HUES64 (cell line): ENCODE measurements around the gene CGNL1.

Source experiments
- H3K27ac ChIP-seq: 2 replicates; pipeline ENCODE4 v1.7.0; 2013; ENCODE audit warnings: low read depth, low read length, inconsistent platforms
- H3K27me3 ChIP-seq: 2 replicates; pipeline ENCODE4 v1.6.1; 2013; ENCODE audit warnings: mild to moderate bottlenecking, low read length; ENCODE audit not compliant: insufficient read depth
- H3K36me3 ChIP-seq: 2 replicates; pipeline ENCODE4 v1.6.1; 2013; ENCODE audit warnings: mild to moderate bottlenecking, low read length; ENCODE audit not compliant: insufficient read depth
- H3K4me1 ChIP-seq: 2 replicates; pipeline ENCODE4 v1.6.1; 2013; ENCODE audit warnings: mild to moderate bottlenecking, low read length, moderate library complexity; ENCODE audit not compliant: insufficient read depth
- H3K4me3 ChIP-seq: 2 replicates; pipeline ENCODE4 v1.5.1; 2013; ENCODE audit warnings: mild to moderate bottlenecking, low read length, moderate library complexity
- H3K9ac ChIP-seq: 2 replicates; pipeline ENCODE4 v1.6.1; 2013; ENCODE audit warnings: mild to moderate bottlenecking, low read depth, low read length
- H3K9me3 ChIP-seq: 2 replicates; pipeline ENCODE4 v1.6.1; 2013; ENCODE audit warnings: low read depth, low read length; ENCODE audit not compliant: insufficient read depth
- WGBS: fragments of 150-250, 120-280 bp; methylation state at CpG from one replicate; pipeline ENCODE4 v1.1.7; 2013; ENCODE audit warnings: missing lambda C conversion rate; 5-methylcytosine and 5-hydroxymethylcytosine counted together

CGNL1 gene

GRCh38 chr15:57538265-57538529, 161.9 kb downstream of the CGNL1 start:
- Histone ChIP-seq H3K4me3 (no peak overlapping the region), H3K36me3 (peaks cover 19% of the 10 kb centered on the region; the same call in 1 of the 2 replicates), H3K4me1 (peaks cover 13% of the 10 kb centered on the region)

GRCh38 chr15:57538821-57539220, 162.5 kb downstream of the CGNL1 start:
- H3K9ac ChIP-seq = no peak overlapping the region
- H3K27me3 ChIP-seq = no peaks in the 10 kb centered on the region
- H3K9me3 ChIP-seq = no peaks in the 10 kb centered on the region
- peaks cover 8% of the 10 kb centered on the region for H3K4me1 ChIP-seq
- H3K4me3 ChIP-seq = no peak overlapping the region
- peaks cover 20% of the 10 kb centered on the region; the same call in 1 of the 2 replicates for H3K36me3 ChIP-seq
- no peak overlapping the region for H3K27ac ChIP-seq
- 87% methylated on average over 9 of the region's 9 CpGs for WGBS

More at GRCh38 chr15:57538265-57538529, 161.9 kb downstream of the CGNL1 start:
- Histone ChIP-seq H3K9me3 (no peaks in the 10 kb centered on the region), H3K27ac (no peak overlapping the region), H3K9ac (no peak overlapping the region), H3K27me3 (no peaks in the 10 kb centered on the region)

DNA sequence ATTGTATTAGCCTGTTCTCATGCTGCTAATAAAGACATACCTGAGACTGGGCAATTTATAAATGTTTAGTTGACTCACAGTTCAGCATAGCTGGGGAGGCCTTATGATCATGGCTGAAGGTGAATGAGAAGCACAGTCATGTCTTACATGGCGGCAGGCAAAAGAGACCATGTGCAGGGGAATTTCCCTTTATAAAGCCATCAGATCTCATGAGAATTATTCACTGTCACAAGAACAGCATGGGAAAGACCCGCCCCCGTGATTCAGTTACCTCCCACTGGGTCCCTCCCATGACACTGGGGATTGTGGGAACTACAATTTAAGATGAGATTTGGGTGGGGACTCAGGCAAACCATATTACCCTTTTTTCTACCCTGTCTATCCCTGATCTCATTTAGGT, 163.9 kb downstream of the CGNL1 start:
- H3K27ac ChIP-seq = no peak overlapping the region
- H3K9me3 ChIP-seq = no peaks in the 10 kb centered on the region
- H3K9ac ChIP-seq = no peak overlapping the region
- no peaks in the 10 kb centered on the region for H3K4me1 ChIP-seq
- peaks cover 29% of the 10 kb centered on the region; the same call in 1 of the 2 replicates for H3K36me3 ChIP-seq
- WGBS = 93% methylated on average over 3 of the region's 3 CpGs
- no peaks in the 10 kb centered on the region for H3K27me3 ChIP-seq
- H3K4me3 ChIP-seq = no peak overlapping the region

- Histone ChIP-seq H3K9me3 (no peaks in the 10 kb centered on the region), H3K4me3 (no peak overlapping the region), H3K27ac (no peak overlapping the region), H3K9ac (no peak overlapping the region), H3K27me3 (no peaks in the 10 kb centered on the region), H3K4me1 (no peaks in the 10 kb centered on the region), H3K36me3 (peaks cover 32% of the 10 kb centered on the region; the same call in 1 of the 2 replicates)
- WGBS = 90% methylated on average over 11 of the region's 11 CpGs
Measured at GRCh38 chr15:57540736-57541135, 164.4 kb downstream of the CGNL1 start.

DNA sequence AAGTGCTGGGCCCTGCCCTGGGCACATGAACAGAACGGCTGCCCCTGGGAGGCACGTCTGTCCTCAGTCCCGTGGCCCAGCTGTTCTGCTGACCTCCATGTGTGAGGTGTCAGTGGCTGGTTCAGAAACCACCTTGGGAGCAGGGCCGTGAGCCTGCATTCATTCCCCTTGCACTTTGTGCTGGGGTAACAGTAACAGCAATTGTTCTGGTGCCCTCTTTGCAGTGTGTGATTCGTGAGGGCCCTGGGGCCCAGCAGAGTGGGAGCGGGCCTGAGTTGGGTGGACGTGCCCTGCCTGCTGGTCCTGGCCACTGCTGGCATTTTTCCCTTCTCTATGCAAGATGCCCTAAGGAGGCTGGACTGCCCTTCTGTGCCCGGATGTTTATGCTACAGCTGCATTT, 165.0 kb downstream of the CGNL1 start:
- H3K4me3 ChIP-seq = no peak overlapping the region
- H3K27ac ChIP-seq = no peak overlapping the region

GRCh38 chr15:57541805-57542504, 165.7 kb downstream of the CGNL1 start:
- no peaks in the 10 kb centered on the region for H3K4me1 ChIP-seq
- peaks cover 44% of the 10 kb centered on the region for H3K36me3 ChIP-seq
- no peak overlapping the region for H3K27ac ChIP-seq
- no peaks in the 10 kb centered on the region for H3K9me3 ChIP-seq
- WGBS = 69% methylated on average over 7 of the region's 7 CpGs
- no peak overlapping the region for H3K4me3 ChIP-seq
- no peaks in the 10 kb centered on the region for H3K27me3 ChIP-seq
- no peak overlapping the region for H3K9ac ChIP-seq

More for the DNA sequence above, 165.0 kb downstream of the CGNL1 start:
- 91% methylated on average over 8 of the region's 8 CpGs for WGBS
- no peaks in the 10 kb centered on the region for H3K4me1 ChIP-seq
- H3K9ac ChIP-seq = no peak overlapping the region
- no peaks in the 10 kb centered on the region for H3K27me3 ChIP-seq
- H3K36me3 ChIP-seq = peaks cover 38% of the 10 kb centered on the region
- H3K9me3 ChIP-seq = no peaks in the 10 kb centered on the region

DNA sequence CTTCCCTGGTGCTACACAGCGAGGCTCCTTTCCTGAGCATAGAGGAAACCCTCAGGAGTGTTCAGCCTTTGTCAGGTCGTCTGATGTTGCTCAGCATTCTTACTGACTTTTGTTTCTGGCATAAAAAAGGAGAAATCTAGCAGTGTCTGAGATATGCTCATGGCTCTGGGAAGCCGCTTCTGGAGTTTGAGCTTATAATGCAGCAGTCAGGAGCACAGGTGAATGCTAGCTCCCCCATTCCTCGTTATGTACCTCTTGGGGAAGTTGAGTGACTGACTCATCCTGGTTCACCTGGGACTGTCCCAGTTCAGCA, 166.2 kb downstream of the CGNL1 start:
- no peak overlapping the region for H3K9ac ChIP-seq
- 52% methylated on average over 4 of the region's 4 CpGs for WGBS
- peaks cover 49% of the 10 kb centered on the region for H3K36me3 ChIP-seq
- no peak overlapping the region for H3K27ac ChIP-seq
- H3K9me3 ChIP-seq = no peaks in the 10 kb centered on the region
- H3K4me3 ChIP-seq = no peak overlapping the region
- H3K27me3 ChIP-seq = no peaks in the 10 kb centered on the region
- H3K4me1 ChIP-seq = no peaks in the 10 kb centered on the region

DNA sequence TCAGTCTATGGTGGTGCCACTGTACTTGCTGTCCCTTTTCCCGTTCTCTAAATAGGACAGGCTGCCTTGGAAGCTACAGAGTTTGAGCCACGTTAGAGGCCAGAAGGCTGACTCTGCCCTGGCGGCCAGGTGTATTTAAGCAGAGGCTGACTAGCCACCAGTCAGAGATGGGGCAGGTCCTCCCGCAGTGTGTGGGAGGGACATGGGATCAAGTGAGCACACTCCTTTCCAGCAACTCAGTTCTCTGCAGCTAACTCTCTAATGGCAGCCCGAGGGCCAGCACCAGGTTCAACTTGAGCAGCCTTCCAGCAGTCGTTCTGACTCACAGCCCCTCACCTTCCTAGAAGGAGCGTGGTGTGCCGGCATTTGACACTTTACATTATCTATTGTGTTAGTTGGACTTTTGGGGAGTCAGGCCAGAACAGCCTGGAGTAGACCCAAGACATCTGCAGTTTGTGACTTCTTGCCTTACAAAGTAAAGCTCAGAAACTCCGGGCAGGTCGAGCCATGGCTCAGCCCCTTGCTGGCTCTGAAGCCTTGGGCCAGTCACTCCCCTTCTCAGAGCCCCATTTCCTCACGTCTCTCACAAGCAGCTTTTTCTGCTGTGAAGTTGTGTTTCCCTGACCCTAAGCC, 168.7 kb downstream of the CGNL1 start:
- H3K27ac ChIP-seq = no peak overlapping the region
- H3K9ac ChIP-seq = no peak overlapping the region
- no peak overlapping the region for H3K4me3 ChIP-seq
- H3K9me3 ChIP-seq = no peaks in the 10 kb centered on the region
- H3K4me1 ChIP-seq = no peaks in the 10 kb centered on the region
- peaks cover 66% of the 10 kb centered on the region for H3K36me3 ChIP-seq
- no peaks in the 10 kb centered on the region for H3K27me3 ChIP-seq
- 91% methylated on average over 11 of the region's 11 CpGs for WGBS

- WGBS = 90% methylated on average over 8 of the region's 8 CpGs
- H3K36me3 ChIP-seq = peaks cover 70% of the 10 kb centered on the region
Measured at GRCh38 chr15:57545995-57546394, 169.7 kb downstream of the CGNL1 start.

GRCh38 chr15:57547243-57547755, 171.0 kb downstream of the CGNL1 start:
- Histone ChIP-seq H3K4me1 (peaks cover 14% of the 10 kb centered on the region; the same call in 1 of the 2 replicates), H3K9me3 (no peaks in the 10 kb centered on the region), H3K27ac (no peak overlapping the region), H3K9ac (no peak overlapping the region), H3K36me3 (peaks cover 70% of the 10 kb centered on the region), H3K27me3 (no peaks in the 10 kb centered on the region), H3K4me3 (no peak overlapping the region)
- WGBS = 87% methylated on average over 11 of the region's 11 CpGs

More at GRCh38 chr15:57545995-57546394, 169.7 kb downstream of the CGNL1 start:
- Histone ChIP-seq H3K9ac (no peak overlapping the region), H3K4me1 (peaks cover 4% of the 10 kb centered on the region; the same call in 1 of the 2 replicates), H3K27ac (no peak overlapping the region), H3K27me3 (no peaks in the 10 kb centered on the region), H3K9me3 (no peaks in the 10 kb centered on the region), H3K4me3 (no peak overlapping the region)

DNA sequence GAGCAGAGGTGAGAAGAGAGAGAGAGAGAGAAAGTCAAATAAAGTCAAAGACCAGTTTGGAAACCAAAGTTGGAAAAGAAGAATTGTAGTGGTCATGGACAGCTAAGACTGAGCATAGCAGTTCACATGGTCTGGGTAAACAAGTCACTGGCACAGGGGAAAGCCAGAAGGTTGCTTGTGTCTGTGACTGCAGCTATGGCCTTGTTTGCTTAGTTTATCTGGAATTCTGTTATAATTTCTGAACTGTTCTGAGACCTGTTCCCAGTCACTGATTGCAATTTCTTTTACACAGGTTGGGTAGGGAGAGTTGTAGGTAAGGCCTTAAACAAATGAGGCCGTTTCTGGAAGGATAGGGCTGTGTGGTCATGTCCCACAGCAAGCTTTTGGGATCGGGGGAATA, 172.0 kb downstream of the CGNL1 start:
- Histone ChIP-seq H3K9me3 (no peaks in the 10 kb centered on the region), H3K4me1 (peaks cover 20% of the 10 kb centered on the region; the same call in 1 of the 2 replicates), H3K27ac (no peak overlapping the region), H3K9ac (no peak overlapping the region), H3K27me3 (no peaks in the 10 kb centered on the region), H3K36me3 (peaks cover 65% of the 10 kb centered on the region), H3K4me3 (no peak overlapping the region)
- 87% methylated on average over 2 of the region's 2 CpGs for WGBS
